ENCODE results near the gene FECH.

Gene FECH

DNA sequence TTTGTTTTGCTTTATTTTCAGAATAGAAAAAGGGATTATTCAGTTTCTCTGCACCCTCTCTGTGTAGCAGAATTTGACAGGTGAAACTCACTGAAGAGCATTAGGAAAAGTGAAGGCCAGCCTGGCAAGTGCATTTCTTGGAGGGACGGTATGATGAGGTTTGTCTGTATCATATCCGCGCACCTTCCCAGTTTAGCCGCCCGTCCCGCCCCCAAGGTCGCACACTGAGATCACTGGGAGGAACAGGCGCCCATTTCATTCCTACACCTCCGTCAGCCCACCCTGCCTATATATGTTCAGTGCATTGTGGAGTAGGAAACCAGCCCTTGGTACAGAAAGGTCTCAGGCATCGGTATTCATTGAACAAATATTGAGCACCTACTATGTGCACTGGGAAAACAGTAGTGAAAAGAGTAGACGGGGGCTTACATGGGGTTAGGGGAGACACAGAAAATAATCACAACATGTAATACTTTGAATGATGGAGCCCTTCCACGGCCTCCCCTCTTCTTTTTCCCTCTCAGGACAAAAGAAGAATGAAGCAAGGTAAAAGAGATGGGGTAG lies 678 bp upstream of the FECH start:
- TF ChIP-seq, protein P1, sequence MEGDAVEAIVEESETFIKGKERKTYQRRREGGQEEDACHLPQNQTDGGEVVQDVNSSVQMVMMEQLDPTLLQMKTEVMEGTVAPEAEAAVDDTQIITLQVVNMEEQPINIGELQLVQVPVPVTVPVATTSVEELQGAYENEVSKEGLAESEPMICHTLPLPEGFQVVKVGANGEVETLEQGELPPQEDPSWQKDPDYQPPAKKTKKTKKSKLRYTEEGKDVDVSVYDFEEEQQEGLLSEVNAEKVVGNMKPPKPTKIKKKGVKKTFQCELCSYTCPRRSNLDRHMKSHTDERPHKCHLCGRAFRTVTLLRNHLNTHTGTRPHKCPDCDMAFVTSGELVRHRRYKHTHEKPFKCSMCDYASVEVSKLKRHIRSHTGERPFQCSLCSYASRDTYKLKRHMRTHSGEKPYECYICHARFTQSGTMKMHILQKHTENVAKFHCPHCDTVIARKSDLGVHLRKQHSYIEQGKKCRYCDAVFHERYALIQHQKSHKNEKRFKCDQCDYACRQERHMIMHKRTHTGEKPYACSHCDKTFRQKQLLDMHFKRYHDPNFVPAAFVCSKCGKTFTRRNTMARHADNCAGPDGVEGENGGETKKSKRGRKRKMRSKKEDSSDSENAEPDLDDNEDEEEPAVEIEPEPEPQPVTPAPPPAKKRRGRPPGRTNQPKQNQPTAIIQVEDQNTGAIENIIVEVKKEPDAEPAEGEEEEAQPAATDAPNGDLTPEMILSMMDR (IDR thresholded peaks at IDR 0.05), result no peak

DNA sequence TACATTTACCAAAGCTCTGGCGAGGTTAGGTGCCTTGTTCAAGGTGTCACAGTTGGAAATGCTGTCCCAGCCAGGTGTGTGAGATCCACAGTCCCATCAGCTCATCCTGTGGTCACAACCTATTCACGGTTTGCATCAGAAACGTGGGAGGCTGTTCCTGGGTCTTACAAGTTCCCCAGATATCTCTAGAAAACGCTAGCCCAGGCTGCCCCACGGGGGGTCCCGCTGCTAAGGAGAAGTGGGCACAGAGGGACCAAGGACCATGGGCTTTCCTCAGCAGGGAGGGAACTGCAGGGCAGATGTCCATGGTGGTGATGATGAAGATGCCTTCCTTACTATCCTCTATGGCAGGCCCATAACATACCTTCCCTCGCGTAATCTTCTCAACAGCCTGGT lies 649 bp downstream of the FECH start:
- TF ChIP-seq, protein P1 (IDR thresholded peaks at IDR 0.05), result no peak

DNA sequence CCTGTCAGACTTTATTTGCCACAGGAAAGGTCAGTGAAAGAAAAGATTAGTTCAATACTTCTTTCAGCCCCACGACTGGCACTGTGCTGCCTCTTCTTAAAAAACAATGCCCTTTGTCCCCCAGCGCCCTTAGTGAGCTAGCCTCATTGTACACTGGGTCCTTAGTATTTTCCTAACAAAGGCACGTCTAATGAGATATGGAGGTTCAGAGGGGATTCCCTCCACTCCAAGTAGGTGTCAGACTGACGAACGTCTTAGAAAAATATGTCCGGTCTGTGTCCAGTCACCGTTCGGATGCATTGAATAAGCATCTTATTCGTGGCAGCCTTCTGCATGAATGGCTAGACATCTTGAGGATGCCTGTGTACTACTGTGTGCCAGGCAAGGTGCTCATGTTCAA lies 1.1 kb downstream of the FECH start:
- TF ChIP-seq, protein P1 (IDR thresholded peaks at IDR 0.05), result no peak

DNA sequence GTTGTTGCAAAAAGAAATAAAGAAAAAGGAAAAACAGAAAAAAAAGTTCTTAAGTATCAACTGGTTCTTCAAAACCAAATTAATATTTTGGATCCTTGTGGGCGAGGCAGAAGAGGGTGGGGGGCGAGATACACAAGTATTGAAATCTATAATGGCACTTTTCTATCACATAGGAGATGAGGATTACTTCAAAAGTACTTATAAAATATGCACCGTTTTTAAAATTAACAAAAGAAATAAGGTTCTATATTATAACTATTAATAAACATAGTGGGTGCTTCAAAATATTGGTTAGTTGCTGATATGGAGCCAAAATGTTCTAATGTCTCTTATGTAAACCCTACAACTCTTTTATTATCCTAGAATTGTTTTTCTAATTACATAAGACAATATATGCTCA lies 2.1 kb downstream of the FECH start:
- TF ChIP-seq, protein P1 (IDR thresholded peaks at IDR 0.05), result no peak

DNA sequence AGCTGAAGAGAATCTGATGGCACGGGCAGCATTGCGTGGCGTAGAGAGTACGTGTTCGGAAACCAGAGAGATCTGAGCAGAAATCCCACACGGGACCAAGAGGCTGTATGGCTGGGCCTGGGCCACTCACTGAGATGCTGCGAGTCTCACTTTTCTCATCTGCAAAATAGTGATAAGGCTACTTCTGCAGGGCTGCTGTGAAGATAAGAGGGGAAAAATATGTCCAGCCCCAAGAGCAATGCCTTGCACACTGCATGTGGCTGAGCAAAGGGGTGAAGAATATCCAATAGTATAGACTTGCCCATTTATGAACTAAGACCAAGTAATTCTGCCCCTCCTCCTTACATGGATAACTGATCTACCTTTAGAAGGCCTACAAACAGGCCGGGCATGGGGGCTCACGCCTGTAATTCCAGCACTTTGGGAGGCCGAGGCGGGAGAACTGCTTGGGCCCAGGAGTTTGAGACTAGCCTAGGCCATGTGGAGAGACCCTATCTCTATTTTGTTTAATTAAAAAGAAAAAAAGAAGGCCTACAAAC lies 3.1 kb downstream of the FECH start:
- TF ChIP-seq, protein P1 (IDR thresholded peaks at IDR 0.05), result no peak

DNA sequence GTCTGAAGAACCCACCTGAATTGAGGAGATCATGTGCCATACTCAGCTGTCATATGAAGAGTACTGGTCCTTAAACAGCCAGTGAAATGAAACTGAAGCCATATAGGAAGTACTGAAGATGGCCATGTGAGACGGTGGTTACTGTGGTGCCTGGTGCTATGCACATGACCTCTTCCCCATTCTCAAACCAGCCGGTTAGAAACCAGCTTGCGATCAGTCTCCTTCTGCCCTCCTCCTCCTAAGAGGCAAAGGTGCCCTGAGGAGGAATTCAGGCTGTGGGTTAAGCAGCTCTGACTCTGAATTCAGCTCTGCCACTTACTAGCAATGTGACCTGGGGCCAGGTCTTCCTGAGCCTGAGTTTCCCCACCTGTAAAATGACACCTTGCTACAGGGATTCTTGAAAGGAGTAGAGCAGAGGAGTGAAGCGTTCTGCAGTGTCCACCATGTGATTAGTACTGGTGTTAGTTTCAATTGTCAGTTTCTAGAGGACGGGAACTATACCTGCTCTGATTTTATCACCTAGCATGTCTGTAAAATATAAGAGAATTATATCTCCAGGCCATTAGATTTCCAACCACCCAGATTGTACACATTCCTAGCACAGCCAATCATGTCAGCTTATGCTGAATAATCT lies 5.1 kb downstream of the FECH start:
- TF ChIP-seq, protein P1 (IDR thresholded peaks at IDR 0.05), result no peak

DNA sequence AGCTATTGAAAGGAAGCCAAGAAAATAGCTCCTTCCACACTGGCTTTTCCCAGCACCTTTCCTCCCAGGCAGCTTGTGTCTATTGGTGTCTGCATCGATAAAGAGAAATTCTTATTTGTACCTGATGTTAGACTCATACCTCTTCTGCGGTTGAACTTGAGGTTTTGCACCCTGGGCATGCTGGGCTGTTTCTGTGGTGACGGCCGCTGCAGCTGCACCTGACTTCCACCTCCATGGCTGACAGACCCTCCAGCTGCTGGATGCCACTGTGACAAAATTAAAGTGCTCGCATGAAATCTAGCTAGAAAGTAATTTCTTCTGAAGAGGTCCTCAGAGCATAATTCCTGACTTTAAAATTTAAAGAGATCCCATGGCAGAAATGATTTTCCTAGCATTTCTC lies 6.6 kb downstream of the FECH start:
- TF ChIP-seq, protein P1 (IDR thresholded peaks at IDR 0.05), result no peak
